MV-4-11 (cell line): ENCODE data around the gene SLC29A4.
"Not testable (repeated sequence)": the region's sequence is repeated elsewhere in the genome, so short reads cannot be mapped to it uniquely, and the experiment has no call there.

ENCODE experiments used
- DNase-seq: peaks from one replicate; lab custom pipeline; 2025; lab: John Stamatoyannopoulos, UW

Gene SLC29A4

DNA sequence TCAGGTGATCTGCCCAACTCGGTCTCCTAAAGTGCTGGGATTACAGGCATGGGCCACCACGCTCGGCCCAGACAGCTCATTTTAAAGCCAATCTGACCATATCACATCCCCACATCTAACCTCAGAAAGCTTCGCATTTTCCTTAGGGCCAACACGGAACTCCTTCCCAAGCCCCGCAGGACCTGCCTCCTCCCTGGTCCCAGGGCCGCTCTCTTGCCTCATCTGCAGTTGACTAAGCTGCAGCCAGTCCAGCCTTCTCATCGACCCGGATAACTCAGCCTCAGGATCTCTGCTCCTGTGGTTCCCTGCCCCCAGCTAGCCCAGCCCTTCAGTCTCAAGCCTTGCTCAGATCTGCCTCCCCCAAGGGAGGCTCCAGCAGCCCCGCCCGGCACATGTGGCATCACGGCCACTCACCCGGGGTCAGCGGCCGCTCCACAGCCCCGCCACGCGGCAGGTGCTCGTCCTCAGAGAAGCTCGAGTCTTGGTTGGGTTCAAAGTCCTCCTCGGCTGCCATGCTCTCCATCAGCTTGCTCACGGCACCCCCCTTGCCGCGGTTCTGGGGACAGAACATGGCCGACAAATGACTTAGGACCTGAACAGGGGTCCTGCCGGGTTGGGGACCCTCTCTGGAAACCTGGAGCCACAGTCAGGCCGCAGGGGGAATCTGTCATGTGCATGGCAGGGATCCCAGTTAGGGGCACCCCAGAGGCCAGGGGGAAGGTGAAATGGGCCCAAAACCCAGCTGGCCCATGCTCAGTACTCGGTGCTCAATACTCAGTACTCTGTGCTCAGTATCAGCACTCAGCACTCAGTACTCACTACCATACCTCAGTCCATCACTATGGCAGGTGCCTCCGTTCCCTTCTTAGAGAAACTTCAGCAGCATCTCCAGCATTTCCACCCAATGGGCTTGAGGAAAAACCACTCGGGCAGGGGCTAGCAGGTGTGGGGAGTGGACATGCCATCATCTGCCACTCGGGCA, 41.3 kb downstream of the SLC29A4 start:
- not testable (repeated sequence) for DNase-seq

DNA sequence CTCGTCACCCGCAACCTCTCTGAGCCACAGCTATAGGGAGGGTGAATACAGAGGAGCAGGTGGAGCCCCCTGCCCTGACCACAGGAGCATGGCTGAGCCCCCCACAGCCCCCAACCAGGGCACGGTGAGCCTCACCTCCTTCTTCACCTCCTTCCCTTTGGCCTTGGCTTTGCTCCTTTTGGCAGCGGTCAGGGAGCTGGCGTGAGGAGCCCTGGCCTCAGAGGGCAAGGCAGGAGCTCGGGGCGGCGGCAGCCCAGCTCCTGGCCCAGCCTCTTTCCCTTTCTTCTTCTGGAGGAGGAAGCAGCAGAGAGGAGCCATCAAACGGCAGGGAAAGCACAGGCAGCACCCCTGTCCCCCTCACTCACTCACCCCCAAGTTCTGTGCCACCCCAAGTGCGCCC, 42.2 kb downstream of the SLC29A4 start:
- no peak for DNase-seq

DNA sequence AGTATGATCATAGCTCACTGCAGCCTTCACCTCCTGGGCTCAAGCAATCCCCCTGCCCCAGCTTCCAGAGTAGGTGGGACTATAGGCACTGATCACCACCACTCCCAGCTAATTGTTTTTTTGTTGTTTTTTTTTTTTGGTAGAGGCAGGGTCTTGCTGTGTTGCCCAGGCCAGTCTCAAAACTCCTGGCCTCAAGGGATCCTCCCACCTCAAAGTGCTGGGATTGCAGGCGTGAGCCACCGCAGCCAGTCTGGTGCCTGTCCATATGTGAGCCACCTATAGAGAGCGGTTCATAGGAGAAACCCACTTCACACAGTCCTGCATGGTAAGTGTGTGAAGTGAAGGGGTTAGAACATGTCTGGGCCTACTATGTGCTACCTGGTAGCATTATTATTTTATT, 47.5 kb downstream of the SLC29A4 start:
- DNase-seq, result no peak

DNA sequence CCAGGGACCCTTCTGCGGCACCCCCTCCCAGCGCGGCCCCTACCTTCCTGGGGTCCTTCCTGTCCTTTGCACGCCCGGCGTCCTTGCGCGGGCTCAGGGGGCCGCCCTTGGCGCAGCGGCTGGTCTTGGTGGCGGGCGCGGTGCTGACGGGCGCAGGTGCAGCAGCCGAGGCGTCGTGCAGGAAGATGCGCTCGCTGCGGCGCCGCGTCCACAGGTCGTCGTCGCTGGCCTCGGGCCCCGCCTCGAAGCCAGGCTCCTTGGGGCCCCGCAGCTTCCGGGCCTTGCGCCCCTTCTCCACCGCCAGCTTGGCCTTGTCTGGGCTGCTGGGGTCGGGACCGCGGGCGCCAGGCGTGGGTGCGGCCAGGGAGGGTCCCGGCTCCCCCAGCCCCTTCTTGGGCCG, 49.8 kb downstream of the SLC29A4 start:
- no peak for DNase-seq

DNA sequence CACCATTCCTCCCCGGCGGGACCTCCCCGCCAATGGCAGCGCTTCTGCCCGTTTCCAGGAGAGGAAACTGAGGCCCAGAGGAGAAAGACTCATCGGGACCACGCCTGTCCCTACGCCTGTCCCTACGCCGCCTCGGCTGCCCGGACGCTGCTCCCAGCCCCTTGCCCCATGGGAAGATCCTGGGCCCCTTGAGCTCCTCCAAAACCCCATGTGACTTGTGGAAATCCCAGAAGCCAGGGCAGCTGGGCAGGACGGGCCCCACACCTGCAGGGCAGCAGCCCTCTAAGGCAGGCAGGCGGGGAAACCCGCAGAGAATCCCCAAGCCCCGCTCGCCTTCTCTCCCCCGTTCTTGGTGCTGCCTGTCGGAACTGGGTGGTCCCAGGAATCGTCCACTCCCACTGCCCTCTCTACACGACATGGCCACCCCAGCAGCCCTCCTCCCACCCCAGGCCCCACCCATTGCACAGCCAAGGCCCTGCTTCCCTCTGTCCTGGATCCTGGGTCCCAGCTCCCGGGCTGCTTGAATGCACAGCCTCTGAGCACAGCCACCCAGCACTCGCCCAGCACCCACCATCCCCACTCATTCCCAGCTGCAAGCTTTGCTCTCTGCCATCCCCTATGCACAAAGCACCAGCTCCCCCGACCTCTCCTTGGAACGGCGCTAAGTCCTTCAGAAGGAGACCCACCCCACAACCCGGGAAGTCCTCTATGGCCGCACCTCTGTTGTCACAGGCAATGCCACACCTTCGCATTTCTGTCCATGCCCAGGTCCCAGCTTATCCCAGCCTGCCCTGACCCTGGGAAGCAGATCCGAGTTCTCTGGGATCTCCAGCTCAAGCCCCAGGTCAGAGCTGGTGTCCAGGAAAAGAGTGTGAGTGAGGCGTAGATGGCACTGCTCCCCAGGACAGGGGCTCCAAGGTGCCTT, 50.6 kb downstream of the SLC29A4 start:
- DNase-seq, result no peak

DNA sequence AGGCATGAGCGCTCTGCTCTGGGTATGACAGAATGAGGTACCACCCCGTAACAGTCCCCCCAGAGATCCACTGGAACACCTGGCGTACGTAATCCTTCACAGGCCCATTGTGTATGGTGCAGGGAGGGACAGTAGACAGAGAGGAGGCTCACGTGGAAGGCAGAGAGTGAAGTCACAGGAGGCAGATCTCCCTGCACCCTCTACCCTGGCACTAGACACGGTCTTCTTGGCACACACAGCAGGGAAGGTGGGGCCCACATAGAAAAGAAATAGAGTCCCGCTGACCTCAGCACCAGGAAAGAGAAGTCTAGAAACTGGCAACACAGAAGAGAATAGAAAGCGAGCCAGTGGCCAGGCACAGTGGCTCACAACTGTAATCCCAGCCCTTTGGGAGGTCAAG, 51.9 kb downstream of the SLC29A4 start:
- DNase-seq, result no peak

DNA sequence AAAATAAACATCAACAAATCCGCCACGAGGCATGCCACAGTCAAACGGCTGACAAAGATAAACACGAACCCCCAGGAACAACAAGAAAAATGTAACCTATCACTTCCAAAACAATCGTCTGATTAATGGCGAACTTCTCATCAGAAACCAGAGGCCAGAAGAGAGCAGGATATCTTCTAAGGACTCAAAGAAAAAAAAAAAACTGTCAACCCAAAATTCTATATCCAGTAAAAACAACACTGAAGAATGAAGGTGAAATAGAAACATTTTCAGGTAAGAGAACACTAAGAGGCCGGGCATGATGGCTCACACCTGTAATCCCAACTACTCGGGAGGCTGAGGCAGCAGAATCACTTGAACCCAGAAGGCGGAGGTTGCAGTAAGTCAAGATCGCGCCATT, 54.3 kb downstream of the SLC29A4 start:
- DNase-seq, result no peak

DNA sequence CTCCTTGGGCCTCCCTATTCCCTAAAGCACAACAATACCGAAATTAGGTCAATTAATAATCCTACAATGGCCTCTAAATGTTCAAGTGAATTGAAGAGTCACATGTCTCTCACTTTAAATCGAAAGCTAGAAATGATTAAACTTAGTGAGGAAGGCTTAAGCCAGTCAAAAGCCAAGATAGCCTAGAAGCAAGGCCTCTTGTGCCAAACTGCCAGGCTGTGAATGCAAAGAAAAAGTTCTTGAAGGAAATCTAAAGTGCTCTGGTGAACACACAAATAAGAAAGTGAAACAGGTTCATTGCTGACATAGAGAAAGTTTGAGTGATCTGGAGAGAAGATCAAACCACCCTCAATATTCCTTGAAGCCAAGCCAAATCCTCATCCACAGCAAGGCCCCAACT, 57.2 kb downstream of the SLC29A4 start:
- DNase-seq, result no peak

DNA sequence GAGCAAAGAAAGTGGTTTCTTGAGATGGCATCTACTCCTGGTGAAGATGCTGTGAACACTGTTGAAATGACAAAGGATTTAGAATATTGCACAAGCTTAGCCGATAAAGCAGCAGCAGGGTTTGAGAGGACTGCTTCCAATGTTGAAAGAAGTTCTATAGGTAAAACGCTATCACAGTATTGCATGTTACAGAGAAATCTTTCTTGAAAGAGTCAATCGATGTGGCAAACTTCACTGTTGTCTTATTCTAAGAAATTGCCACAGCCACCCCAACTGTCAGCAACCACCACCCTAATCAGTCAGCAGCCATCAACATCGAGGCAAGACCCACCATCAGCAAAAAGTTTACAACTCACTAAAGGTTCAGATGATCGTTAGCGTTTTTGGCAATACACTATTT, 59.9 kb downstream of the SLC29A4 start:
- no peak for DNase-seq

DNA sequence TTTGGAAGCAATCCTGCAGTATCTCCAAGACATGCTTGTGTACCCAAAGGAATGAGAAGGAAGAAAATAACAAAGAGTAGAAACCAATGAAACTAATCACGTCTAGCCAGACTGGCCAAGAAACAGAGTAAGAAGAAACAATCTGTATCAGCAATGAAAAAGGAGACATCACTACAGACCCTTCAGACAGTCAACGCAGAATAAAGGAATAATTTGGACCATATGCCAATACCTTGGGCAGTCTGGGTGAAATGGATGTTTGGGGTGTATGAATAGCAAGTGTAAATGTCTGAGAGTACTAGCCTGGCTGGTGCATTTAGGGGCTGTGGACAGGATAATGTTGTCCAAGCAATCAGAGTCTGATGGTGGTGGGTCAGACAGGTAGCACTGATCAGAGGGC, 61.1 kb downstream of the SLC29A4 start:
- no peak for DNase-seq

DNA sequence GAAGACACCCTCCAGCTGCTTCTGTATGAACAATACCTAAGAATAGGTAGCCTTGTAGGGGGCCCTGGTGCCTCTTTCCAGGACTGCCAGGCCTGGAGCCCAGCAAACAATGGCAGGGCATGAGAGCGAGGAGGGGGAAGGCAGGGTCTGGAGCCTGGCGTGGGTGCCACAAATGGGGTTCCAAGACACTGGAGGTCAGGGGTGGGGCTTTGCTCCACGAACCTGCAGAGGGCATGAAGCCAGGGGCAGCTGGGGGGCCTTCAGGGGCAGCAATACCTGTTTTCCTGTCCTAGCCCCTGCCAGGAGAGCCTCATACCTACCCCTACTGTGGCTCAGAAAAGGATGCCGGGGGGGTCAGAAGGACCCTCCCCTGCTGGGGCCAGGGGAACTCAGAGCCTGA, 61.6 kb downstream of the SLC29A4 start:
- DNase-seq, result no peak

DNA sequence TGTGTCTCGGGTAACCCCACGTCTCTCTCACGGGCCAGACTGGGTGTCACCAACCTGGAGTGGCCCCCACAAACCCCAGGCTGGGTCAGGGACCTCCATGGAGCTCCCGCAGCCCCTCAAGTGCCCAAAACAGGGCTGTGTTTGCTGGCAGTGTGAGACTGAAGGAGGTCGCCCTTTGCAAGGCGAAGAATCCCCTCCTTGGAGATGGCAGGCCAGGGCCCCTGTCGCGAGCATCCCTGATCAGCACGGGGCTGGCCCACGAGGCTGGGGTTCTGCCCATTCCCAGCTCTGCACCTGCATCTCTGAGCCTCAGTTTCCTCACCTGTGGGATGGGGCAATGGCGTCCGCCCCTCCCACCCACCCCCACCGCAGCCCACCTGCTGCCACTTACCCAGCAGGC, 62.4 kb downstream of the SLC29A4 start:
- DNase-seq, result no peak

DNA sequence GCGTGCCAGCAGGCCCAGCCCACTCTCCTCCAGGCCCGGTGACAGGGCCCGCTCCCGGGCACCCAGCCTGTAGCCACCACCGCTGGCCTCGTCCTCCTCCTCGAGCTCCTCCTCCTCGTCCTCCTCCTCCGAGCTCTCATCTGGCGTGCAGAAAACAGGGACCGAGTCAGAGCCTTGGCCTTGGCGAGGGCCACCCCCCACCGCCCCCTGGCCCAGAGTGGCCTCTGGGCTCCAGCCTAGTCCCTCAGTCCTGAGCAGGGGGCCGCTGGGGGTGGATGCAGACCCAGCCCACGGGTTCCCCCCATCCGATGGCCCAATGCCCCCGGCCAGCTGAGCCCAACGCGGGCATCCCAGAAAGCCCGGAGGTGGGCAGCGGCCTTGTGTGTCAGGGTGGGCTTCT, 62.9 kb downstream of the SLC29A4 start:
- no peak for DNase-seq

DNA sequence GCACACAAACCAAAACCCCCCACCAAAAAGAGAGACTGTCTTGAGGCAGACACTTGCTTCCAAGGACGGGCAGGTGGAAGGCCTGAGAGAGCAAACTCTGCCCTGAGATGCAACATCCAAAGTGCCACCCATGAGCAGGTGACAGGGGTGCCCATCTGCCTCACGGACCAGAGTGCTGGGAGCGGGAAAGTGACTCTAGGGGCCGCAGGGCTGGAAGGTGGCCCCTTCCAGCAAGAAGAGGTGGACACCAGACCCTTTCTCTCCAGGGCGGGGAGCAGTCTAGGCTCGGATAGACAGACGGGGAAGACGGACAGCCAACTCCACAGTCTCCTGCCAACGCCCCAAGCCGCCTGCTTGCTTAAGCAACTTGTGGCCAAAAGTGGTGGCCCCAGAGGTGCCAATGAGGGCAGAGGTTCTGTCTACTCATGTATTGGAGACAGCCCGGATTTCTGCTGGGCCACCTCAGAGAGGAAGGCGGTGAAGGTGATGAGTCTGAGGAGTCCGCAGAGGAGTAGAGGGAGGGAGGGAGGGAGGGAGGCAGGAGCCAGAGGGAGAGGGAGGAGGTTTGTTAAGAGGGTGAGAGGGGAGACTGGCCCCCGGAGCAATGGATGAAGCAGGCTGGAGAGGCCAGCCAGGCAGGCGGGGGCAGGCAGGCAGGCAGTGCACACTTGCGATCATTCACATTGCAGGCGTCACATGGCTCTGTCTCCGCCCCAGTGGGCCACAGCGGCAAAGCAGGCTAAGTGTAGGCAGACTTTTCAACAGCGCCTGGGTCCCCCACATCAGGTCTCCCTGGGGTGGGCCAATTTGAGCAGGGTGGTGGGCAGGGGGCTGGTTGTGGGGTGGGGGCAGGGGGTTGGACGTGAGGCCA, 65.6 kb downstream of the SLC29A4 start:
- no peak for DNase-seq

DNA sequence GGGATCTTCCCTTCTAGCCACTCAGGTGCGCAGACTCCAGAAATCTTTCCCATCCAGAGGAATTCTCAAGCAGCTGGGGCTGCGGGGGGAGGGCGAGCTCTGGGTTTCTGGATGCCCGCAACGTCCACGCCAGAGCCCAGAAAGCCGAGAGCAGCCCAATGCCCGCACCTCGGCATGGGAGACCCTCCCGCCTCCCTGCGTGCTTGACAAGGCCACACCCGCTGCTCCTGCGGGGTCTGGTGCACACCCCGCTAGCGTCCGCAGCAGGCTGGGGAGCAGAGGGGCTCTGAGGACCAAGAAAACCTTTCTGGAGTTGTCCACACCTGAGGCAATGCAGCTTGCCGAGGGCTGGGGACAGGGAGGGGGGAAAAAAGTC, 66.2 kb downstream of the SLC29A4 start:
- no peak for DNase-seq

DNA sequence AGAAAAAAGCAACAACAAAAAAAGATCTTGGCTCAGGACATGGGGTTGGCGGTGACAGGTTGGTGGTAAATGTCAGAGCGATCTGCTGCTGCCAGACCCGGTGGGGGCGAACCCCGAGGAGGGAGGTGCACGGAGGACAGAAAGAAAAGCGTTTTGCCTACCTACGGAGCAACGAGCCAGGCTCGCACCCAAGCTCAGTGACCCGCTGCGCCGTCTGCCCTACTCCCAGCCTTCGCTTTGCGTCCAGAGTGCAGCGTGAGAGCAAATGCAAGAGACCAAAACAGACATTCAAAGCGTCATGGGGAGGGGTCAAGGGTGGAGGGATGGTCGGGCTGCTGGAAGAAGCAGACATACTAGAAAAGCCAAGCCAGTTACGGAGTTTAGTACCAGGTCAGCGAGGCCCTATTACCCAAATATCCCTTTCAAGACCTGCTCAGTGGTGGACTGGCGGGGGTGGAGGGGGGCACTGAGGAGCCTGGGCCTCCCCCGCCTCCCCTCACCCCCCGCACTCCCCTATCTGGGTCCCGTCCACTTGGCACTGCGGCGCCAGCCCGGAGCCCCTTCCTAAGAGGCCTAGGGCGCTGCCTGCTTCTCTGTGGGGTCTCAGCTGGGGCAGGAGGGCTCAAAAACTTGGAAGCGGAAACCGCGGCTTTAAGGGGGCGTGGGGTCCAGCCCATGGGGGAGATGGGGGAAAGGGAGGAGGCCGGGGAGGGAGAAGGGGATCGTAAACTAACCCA, 66.9 kb downstream of the SLC29A4 start:
- no peak for DNase-seq

DNA sequence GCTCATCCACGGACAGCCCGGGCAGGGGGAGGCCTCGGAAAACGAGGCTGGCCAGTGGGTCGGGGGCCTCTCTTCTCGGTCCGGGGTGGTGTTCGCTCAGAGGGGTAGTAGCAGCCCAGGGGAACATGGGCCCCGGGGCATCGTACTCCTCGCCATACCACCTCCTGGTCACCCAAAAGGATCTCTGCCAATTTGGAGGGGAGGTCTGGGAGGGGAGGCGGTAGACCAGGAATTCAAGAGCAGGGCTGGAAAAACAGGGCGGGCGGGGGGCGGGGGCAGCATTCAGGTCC, 67.4 kb downstream of the SLC29A4 start:
- DNase-seq, result no peak

DNA sequence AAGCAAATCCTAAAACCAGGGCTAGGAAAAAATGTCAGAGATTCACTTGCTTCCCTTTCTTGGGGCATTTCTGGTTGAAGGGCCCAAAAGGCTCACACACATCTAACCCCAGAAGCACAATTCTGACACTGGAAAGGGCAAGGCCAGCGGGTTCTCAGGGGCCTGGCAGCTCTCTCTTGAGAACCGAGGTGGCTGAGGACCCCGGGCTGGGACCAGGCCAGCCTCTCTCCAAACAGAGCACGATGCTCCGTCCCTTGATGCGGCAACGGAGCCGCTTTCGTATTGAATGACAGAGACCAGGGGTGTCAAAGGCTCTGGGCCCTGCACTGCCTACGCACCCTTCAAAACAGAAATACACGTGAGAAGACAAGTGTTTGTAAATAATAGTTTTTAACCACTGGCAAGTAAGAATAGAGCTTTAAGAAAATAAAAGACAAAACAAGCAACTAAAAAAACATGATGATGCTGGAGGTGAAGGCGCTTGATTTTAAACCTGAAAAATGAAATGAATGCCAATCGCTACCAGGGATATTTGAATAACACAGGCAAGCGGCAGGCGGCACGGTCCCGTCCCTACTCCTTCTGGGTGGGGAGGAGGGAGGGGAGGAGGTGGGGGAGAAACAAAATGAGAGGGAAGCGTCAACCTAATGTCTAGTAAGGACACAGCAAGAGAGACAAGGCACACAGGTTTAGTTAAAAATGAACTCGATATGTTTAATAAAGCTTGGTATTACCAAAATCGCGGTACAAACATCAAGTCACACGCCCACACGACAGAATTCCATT, 68.0 kb downstream of the SLC29A4 start:
- DNase-seq, result no peak

DNA sequence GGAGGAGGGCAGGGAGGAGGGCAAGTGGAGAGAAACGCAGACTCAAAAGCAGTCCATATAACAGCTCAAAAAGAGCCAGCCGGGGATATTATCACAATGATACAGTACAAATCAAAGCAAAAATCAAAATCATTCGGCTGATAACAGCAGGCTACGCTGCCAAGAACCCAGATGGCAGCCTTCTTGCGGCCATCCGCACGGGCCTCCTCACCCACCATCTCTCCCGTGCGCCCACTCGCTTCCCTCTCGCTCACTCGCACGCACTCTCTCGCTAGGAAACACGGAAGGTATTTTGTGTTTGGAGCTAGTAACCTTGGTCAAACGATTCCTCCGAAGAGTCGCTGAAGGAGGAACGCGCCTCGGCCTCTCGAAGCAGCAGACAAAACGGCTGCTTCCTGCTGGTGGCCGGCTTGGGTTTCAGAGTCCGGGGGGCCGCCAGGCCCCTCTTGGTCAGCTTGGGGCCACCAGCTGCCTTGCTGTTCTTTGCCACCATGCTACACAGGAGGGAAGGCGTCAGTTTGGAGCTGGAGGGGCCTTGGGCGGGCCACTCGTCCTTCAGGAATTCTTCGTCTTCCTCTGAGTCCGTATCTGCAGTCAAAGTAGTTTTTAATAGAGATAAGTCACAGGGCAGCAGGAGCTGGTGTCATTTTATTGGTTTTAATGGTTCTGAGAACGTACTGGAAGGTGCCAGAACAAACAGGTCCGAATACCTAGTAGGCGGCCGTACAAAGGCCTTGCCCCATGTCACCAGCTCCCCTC, 68.9 kb downstream of the SLC29A4 start:
- no peak for DNase-seq

DNA sequence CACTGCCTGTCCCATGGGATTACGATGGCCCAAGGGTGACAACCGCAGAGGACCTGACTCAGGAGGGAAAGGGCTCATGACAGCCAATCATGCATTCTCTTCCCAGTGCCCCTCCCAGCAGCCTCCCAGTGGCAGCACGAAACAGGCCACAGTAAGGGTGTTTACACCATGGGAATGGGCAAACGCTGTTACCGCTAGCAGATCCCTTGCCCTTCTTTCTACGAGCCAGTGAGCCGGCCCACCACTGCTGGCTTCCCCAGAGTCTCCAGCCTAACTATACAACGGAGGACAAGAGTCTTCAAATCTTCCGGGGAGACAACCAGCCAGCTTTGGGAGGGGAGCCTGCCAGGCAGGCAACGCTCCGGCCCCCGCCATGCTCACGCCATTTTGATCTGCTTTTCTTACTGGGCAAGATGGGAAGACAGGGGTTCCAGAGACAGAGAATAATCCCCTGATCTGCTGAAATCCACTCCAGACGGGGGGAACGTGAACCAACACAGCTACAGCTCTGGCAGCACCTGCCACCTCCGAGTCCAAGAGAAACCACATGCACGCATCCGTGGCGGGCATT, 69.8 kb downstream of the SLC29A4 start:
- DNase-seq, result no peak
